GM15510 (cell line): ENCODE measurements around the gene PRRX2.
A peak's percentile ranks its signal among the peaks of the same experiment; 100 is the strongest.

Experiments
- POLR2A ChIP-seq: IDR thresholded peaks from 3 replicates; pipeline ENCODE4 v1.6.1; 2011; ENCODE audit warnings: borderline replicate concordance; ENCODE audit not compliant: insufficient read length; ENCODE audit errors: extremely low read depth

PRRX2 gene

DNA sequence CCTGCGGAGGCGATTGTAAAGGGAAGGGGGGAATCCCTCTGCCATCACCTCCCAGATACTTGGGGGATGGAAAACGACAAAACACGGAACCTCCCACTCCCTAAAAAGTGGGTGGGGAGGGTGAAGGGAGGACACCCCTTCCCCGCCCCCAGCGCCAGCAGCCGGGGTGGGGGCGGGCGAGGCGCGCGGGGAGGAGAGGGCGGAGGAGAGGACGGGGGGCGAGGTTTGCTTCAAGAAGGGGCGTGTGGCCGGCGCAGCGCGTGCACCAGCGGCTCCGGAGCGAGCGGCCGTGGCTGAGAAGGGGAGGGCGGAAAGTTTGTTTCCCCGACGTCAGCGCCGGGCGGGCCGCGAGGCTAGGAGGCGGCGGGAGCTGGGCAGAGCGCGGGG is at the start of gene PRRX2:
PRRX2 (plus strand) TSS at position 259 of the 387 bp plus-strand sequence. CDS start 221 bp downstream, outside the sequence.
- TF ChIP-seq POLR2A = no peak

DNA sequence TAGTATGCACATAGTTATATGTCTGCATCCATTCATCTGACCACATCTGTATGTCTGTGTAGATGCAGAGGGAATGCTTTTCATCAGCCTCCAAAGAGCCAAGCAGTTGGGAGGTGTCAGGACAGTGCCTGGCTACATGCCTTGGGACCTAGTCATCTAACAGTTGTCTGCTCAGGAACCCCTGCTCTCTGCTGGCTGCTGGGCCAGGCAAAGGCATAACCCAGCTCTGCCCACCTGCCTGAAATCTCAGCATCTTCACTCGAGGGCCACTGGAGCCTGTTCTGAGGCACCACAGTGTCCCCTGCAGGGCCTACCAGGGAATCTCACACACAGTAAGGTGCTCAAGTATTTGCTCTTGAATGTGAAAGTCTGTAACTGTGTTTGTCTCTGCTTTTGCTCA is 48.3 kb upstream of the PRRX2 start:
- no peak for TF ChIP-seq POLR2A

DNA sequence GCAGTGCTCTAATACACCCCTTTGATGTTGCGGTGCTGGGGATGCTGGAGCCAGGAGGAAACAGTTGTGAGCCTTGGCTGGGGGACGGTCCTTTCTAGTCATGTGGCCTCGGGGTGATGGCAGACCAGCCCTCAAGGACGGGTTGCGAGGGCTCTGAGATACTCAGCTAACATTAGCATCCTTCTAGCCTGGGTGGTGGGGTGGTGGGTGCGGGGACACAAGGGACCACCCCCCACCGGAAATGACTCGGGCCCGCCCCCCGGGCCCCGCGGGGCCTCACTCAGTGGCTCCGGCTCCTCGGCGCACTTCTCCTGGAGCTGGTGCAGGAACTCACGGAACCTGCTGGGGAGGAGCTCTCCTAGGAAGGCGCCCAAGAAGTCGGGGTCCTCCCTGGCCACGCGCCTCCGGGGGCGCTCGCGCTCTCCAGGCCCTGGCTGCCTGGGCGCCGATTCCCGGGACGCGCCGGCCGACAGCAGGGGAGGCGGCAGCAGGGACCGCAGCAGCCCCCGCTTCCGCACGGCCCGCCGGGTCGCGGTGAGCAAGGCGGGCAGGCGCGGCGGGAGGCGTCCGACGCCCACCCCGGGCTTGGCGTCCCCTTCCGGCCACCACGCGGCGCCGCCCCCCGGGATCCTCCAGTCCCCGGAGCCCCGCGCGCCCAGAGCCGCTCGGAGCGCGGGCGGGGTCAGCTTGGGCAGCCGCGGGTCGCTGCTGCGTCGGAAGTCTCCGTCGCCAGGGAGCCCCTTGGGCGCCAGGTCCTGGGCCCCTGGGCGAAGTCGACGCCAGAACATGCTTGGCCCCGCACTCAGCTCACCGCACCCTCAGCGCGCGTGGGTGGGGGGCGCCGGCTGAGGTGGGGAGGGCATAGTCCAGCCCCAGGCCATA is 45.4 kb upstream of the PRRX2 start:
- TF ChIP-seq POLR2A = no peak

DNA sequence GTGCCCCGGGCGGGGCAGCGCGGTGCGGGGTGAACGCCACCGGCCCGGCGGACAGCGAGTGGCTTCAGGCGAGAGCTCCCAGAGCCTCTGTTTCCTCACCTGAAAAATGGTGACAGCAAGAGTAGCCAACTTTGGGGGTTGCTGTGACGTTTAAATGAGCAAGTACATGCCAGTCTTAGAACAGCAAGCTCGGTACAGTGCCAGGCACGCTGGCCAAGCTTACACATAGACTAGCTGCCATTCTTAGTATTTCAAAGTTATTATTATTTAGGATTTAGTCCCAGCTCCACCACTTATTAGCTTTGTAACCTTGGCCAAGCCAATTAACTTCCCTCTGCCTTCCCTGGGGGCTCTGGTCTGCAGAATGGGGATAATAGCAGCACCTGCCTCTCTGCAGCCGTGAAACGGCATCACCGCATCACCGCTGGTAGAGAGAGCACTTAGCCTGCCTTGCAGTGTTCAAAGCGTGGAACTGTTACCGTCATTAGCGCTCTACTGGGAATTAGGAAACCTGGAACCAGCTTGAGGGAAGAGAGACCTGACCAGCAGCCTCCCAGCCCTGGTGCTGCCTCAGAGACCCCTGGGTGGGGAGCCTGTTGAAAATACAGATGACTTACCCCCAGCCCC is 44.7 kb upstream of the PRRX2 start, which contains the start of gene C9orf50:
C9orf50 (minus strand) TSS at position 433 of the 627 bp plus-strand sequence. CDS start 527 bp downstream, outside the sequence.
- no peak for TF ChIP-seq POLR2A

DNA sequence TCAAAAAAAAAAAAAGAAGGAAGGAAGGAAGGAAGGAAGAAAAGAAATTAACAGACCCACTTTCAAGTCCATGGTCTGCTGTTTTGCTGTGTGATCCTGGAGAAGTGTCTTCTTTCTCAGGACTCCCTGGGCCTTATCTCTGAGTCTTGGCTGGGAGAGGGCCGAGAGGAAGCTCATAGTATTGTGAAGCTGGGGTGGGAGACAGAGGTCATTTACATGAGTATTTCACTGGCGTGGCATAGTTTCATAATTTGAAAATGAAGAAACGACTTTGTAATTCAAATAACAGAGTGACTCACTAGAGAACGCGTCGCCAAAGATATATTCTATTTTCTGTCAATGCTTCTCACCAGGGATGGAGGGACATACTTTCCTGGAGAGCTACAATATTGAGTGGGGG is 42.1 kb upstream of the PRRX2 start:
- TF ChIP-seq POLR2A = no peak

DNA sequence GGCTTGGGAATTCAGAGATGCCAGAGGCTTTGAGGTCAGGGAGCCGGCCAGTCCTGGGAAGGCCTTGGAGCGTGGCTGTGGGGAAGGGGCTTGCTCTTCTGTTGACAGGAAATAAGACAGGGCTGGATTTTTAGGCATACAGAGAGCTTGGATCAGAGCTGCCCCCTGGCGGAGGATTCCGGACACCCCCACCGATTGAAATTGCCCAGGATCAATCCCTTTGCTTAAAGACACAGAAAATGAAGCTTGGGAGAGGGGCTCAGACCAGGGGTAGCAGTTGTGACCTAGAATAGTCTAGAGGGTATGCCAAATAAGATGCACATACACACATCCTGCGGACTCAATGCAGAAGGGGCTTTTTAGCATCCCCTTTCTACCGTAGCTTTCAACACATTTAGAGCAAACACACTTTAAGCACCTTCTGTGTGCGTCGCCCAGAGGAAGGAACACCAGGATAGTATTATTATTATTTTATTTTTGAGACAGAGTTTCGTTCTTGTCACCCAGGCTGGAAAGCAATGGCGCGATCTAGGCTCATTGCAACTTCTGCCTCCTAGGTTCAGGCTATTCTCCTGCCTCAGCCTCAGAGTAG is 41.2 kb upstream of the PRRX2 start:
- TF ChIP-seq POLR2A = no peak

DNA sequence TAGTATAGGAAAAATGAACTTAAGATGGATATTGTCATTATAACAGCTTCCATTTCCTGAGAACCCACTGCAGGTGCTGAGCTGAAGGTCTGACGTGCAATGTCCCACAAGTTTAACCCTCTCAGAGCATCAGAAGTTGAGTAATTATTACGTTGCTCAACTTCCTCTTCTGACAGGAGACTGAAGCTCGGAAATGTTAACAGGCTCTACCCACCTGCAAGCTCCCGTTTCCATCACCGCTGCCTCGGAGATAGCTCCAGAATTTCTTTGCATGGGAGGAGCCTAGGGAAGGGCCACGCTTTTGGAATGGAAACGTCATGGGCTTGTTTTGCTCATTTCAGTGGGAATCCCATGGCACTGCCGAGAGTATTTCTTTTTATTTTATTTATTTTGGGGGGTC is 40.5 kb upstream of the PRRX2 start:
- TF ChIP-seq POLR2A = no peak

DNA sequence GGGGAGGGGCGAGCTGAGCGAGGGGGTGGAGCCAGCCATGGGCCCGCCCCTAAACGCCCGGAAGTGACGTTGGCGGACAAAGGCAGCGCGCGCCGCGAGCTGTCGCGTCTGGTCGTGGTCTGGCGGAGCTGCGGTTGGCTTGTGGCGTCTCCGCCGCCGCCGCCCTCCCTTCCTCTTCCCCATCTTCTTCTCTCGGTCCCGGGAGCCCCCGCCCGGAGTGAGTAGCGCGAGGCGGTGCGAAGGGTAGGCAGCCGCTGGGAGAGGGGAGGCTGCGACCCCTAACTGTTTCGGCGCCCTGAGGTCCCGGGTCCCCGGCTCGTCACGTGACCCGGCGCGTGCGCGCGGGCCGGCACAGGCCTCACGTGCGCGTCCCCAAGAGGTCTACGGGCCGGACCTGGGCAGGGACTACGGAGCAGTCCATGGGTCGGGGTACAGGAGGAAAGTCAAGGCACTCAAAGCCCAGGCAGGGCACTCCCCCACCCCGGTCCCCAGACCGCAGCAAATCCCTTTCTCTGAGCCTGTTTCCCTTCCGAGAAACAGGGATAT is 39.3 kb upstream of the PRRX2 start, which contains the start of gene NTMT1:
NTMT1 (plus strand) TSS at position 85 of the 546 bp plus-strand sequence. CDS start 6,541 bp downstream, outside the sequence.
- peak; percentile 94 for TF ChIP-seq POLR2A

DNA sequence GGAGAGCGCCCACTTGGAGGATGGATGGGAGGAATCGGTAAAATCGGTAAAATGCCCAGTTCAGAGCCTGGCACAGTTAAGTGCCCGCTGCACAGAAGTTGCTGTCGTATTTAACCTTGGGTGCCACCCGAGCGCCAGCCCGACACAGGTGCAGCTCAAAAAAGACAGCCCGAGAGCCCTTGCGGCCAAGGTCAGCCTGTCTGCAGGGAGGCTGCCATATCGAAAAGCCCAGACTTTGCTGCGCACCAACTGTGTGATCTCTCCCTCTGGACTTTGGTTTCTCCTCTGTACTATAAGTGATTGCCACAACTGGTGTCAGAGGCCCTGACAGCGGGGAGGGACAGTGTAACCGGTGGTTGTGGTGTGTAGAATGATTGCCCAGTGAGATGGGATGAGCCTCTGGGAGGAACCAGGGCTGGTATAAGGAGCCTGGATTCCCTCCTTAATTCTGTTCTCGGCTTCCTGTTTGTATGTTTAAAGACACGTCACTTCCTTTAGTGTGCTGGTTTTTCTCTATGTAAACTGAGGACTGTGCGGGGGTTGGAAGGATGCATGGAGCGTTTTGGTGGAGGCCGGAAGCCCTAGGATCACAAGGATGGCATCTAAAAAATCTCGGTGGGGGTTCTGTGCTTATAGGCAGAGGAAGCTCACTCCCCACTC is 38.7 kb upstream of the PRRX2 start:
- no peak for TF ChIP-seq POLR2A

DNA sequence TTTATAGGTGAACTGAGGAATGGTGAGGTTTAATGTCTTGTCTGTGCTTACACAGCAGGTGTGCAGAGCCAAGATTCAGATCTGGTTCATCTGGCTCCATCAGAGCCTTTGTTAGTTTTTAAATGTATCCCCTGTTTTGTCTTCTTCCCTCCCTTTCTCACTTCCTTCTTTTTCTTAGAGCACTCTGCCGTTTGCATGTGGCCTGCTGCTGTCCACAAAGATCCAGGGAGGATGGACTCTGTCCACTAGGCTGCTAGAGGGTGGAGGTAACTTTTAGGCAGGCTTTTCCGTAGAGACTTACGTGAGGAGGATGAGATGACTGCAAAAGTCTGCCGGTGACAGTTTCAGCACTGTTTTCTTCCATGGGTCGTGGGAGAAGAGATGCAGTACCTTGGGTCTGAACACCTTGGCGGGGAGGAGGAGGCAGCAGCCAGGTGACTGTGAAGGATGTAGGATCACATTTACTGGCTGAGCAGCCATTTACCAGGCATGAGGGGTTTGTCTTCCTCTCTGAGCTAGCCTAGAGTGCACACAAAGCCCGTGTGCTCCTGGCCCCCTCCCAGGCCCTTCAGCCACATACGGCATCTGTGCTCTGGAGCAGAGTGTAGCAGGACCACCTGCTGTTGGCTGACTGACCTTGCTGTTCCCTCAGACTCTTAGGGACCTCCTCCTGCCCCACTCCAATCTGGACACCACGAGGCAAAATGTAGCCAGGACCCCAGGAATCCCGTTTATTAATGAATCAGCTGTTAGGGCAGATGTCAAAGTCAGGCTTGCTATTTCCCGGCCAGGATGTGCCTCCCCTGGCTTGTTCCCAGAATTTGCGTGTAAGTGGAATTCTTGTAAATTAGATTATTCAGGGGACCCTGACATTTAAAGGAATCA is 37.6 kb upstream of the PRRX2 start:
- no peak for TF ChIP-seq POLR2A

DNA sequence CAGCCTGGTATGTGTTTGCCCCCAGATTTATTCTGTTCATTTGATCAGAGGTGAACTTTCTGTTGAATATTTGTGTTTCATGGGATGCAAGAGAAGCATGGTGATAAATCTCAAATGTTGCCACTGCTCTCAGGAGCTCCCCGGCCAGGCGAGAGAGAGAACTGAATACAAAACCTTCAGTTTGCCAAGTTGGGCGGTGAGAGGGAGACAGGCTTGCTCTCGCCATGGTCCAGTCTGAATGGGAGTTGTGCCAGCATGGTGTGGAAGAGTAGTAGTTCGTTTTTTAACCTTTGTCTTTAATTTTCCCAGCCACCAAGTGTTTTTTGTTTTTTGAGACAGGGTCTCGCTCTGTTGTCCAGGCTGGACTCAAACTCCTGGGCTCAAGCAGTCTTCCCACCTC is 36.7 kb upstream of the PRRX2 start:
- TF ChIP-seq POLR2A = no peak

DNA sequence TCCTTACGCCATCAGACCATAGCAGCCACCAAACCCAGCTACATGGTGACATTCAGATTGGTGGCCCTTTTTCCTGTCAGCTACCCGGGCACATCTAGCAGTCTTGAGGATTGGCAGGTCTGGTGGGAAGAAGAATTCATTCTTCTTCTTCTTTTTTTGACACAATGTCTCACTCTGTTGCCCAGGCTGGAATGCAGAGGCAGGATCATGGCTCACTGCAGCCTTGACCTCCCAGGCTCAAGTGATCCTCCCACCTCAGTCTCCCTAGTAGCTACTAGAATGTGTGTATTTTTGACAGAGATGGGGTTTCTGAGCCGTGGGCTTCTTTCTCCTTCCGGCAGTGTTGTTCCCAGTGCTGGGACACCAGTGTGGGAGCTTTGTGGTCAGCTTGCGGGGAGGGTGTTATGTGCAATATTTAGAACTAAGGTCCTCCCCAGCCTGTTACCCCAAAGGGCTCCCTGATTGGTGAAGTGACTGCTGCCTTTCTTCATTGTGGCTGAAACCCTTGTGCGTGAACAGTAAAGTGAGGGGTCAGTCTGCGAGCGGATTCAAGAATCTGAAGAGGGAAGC is 36.1 kb upstream of the PRRX2 start:
- TF ChIP-seq POLR2A = no peak

DNA sequence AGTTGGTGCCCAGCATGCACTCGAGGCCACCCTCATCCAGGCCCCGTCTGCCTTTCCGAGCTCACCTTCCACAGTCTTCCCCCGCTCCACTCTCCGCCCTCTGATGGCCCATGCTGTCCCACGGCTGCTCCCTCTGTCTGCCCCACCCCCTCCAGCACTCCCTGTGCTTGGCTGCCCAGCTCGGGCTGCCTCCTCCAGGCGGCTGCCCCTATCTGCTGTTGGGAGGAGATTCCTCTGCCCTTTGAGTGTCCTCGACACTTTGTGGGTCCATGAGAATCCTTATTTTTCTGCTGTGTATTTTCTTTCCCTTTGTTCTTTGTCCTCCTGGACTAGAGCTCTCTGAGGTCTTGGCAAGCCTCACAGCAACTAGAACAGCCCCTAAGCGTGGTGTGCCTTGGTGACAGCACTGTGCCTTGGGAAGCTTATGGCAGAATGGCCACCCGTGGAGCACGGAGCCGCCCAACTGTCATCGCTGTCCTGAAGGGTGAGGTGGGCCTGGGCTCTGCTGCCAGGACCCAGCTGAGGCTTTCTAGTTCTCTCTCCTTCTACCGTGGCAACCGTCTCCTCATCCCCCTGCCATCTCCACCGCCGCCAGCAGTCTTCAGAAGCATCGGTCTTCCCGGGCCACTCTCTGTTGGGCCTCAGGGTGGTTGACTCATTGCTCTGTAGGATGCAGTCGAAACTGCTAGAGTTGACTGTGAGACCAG is 34.3 kb upstream of the PRRX2 start:
- no peak for TF ChIP-seq POLR2A
